HG02623 (cell line): ENCODE results near the gene SMTNL2.
"Not testable (repeated sequence)": the region's sequence is repeated elsewhere in the genome, so short reads cannot be mapped to it uniquely, and the experiment has no call there.

Source experiments
- ATAC-seq: cut with Tn5 transposase; IDR thresholded peaks from one replicate; pipeline ENCODE4 v1.9.1; 2021; ENCODE audit warnings: moderate library complexity; ENCODE audit not compliant: unreplicated experiment

SMTNL2 gene

GRCh38 chr17:4583206-4583605 is 1.1 kb upstream of the SMTNL2 start:
- no peak for ATAC-seq

- ATAC-seq, result no peak
Observed at GRCh38 chr17:4583782-4584100, 588 bp upstream of the SMTNL2 start.

- no peak for ATAC-seq
Observed at GRCh38 chr17:4584917-4585637, 748 bp downstream of the SMTNL2 start.

GRCh38 chr17:4585638-4585994 is 1.3 kb downstream of the SMTNL2 start:
- no peak for ATAC-seq

GRCh38 chr17:4586043-4586442 is 1.7 kb downstream of the SMTNL2 start:
- no peak for ATAC-seq

- no peak for ATAC-seq
Observed at GRCh38 chr17:4587195-4587594, 2.9 kb downstream of the SMTNL2 start.

GRCh38 chr17:4587803-4588202 is 3.5 kb downstream of the SMTNL2 start:
- no peak for ATAC-seq

GRCh38 chr17:4588391-4588790 is 4.1 kb downstream of the SMTNL2 start:
- ATAC-seq, result no peak

- no peak for ATAC-seq
Observed at GRCh38 chr17:4588898-4589625, 4.7 kb downstream of the SMTNL2 start.

GRCh38 chr17:4590042-4590441 is 5.7 kb downstream of the SMTNL2 start:
- ATAC-seq, result not testable (repeated sequence)

GRCh38 chr17:4590981-4591453 is 6.7 kb downstream of the SMTNL2 start:
- ATAC-seq, result no peak

GRCh38 chr17:4591529-4591928 is 7.2 kb downstream of the SMTNL2 start:
- ATAC-seq, result no peak

- ATAC-seq, result no peak
Observed at GRCh38 chr17:4592240-4593005, 8.1 kb downstream of the SMTNL2 start.

- no peak for ATAC-seq
Observed at GRCh38 chr17:4593021-4593421, 8.7 kb downstream of the SMTNL2 start.

- ATAC-seq, result no peak
Observed at GRCh38 chr17:4594406-4594805, 10.1 kb downstream of the SMTNL2 start.

GRCh38 chr17:4594931-4595684 is 10.8 kb downstream of the SMTNL2 start:
- no peak for ATAC-seq

GRCh38 chr17:4595685-4596342 is 11.5 kb downstream of the SMTNL2 start:
- not testable (repeated sequence) for ATAC-seq

GRCh38 chr17:4596636-4597380 is 12.5 kb downstream of the SMTNL2 start:
- no peak for ATAC-seq

- ATAC-seq, result no peak
Observed at GRCh38 chr17:4597975-4598374, 13.6 kb downstream of the SMTNL2 start.
